ENCODE measurements around the gene MYLK3. TPM values are rescaled to one million over a fixed set of nuclear protein-coding genes. Genes with fewer than 3 reads are reported as not detected.

MYLK3 gene
- total and polyA plus RNA-seq, 9 donors, result 6.9 to 17.4 (median 8.9) TPM

DNA sequence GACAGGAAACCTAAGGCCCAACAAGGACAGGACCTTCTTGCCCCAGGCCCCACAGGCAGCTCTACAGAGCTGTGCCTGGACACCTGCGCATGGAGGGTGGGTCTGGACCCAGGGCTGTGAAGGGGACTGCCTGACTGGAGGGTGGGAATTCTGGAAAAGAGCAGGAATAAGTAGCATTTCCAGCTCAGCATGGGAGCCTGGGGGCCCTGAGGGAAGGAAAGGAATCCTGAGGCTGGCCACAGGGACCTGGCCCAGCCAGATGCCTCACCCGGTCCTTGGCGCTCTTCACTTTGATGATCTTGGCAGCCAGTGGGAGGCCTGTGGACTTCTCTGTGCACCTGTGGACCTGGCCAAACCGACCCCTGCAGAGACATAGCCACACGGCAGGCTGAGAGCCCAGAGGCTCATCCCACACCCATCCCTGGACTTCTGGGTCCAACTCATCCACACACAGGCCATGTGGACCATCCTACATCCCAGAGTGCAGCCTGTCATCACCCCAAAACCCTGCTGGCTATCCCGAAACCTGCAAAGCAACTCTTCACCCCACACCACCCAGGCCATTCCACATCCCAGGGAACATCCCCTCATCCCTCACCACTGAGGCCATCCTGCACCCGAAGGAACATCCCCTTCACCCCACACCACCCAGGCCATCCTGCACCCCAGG, 18.7 kb downstream of the MYLK3 start:
- H3K4me1 ChIP-seq (ENCODE audit: control insufficient read depth, insufficient read depth, low read length), result peaks cover 6% of the 10 kb centered on the region
- DNase-seq, result no peak
- no peak overlapping the region for H3K27ac ChIP-seq (ENCODE audit: low read length)

DNA sequence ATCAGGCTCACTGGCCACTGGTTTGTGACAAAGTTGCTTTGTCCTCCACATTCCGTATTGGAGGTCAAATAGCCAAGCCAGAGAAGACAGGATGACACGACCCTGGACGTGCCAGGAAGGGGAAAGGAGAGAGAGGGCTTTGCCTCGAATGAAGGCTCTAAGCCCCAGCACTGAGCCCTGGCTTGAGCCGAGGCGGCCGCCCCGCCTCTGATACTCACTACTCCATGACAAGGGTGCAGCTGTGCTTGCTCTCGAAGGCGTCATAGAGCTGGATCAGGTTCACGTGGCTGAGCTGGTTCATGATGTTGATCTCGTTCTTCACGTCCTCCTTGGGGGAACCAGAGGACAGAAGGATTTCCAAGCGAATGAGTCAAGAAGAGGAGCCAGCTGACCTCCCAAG, 19.3 kb downstream of the MYLK3 start:
- DNase-seq, result peak; percentile 25
- Histone ChIP-seq H3K4me1 (ENCODE audit: control insufficient read depth, insufficient read depth, low read length) (peaks cover 6% of the 10 kb centered on the region), H3K9me3 (replicated peaks; ENCODE audit: control insufficient read depth, low read depth, low read length) (no peaks in the 10 kb centered on the region), H3K27me3 (ENCODE audit: control insufficient read depth, insufficient read depth, low read length) (no peaks in the 10 kb centered on the region), H3K4me3 (ENCODE audit: low read length) (no peak overlapping the region), H3K27ac (ENCODE audit: low read length) (no peak overlapping the region), H3K36me3 (ENCODE audit: control insufficient read depth, insufficient read depth, low read length) (no peaks in the 10 kb centered on the region)
- WGBS (ENCODE audit: insufficient coverage), result 52% methylated on average over 13 of the region's 14 CpGs

More for the DNA sequence above, 18.7 kb downstream of the MYLK3 start:
- Histone ChIP-seq H3K4me3 (ENCODE audit: low read length) (no peak overlapping the region), H3K36me3 (ENCODE audit: control insufficient read depth, insufficient read depth, low read length) (no peaks in the 10 kb centered on the region), H3K9me3 (replicated peaks; ENCODE audit: control insufficient read depth, low read depth, low read length) (no peaks in the 10 kb centered on the region), H3K27me3 (ENCODE audit: control insufficient read depth, insufficient read depth, low read length) (no peaks in the 10 kb centered on the region)
- 82% methylated on average over 6 of the region's 7 CpGs for WGBS (ENCODE audit: insufficient coverage)

DNA sequence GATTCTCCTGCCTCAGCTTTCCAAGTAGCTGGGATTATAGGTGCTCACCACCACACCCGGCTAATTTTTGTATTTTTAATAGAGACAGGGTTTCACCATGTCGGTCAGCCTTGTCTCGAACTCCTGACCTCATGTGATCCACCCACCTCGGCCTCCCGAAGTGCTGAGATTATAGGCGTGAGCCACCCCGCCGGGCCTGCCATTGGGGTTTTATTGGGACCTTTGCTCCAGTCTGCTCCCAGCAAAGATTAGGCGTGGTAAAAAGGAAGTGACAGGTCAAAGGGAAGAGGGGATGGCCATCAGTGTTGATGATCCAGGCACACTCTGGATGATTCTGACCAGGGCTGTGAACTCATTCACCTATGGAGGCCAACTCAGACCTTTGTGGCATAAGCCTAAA, 20.5 kb downstream of the MYLK3 start:
- Histone ChIP-seq H3K27ac (ENCODE audit: low read length) (no peak overlapping the region), H3K9me3 (replicated peaks; ENCODE audit: control insufficient read depth, low read depth, low read length) (no peaks in the 10 kb centered on the region), H3K36me3 (ENCODE audit: control insufficient read depth, insufficient read depth, low read length) (no peaks in the 10 kb centered on the region), H3K4me1 (ENCODE audit: control insufficient read depth, insufficient read depth, low read length) (peaks cover 6% of the 10 kb centered on the region), H3K4me3 (ENCODE audit: low read length) (no peak overlapping the region), H3K27me3 (ENCODE audit: control insufficient read depth, insufficient read depth, low read length) (no peaks in the 10 kb centered on the region)
- no peak for DNase-seq
- WGBS (ENCODE audit: insufficient coverage), result 88% methylated on average over 6 of the region's 9 CpGs

DNA sequence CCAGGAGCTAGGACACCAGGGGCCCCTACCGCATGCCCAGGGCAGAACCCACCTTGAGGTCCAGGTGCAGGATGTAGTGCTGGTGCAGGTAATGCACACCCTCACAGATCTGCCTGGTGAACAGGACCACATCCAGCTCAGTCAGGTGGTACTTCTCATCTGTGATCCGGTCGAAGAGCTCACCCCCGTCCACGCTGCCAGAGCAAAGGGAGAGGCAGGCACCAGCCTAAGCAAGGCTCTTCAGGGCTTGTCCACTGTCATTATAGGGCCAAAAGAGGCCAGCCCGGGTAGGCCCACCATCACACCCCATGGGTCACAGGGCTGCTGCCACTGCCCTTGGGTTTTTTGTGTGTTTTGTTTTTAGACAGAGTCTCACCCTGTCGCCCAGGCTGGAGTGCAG, 21.0 kb downstream of the MYLK3 start:
- no peak overlapping the region for H3K27ac ChIP-seq (ENCODE audit: low read length)
- no peaks in the 10 kb centered on the region for H3K36me3 ChIP-seq (ENCODE audit: control insufficient read depth, insufficient read depth, low read length)
- DNase-seq, result no peak
- peaks cover 6% of the 10 kb centered on the region for H3K4me1 ChIP-seq (ENCODE audit: control insufficient read depth, insufficient read depth, low read length)
- WGBS (ENCODE audit: insufficient coverage), result 86% methylated on average over 5 of the region's 7 CpGs
- no peaks in the 10 kb centered on the region for H3K9me3 ChIP-seq (replicated peaks; ENCODE audit: control insufficient read depth, low read depth, low read length)
- H3K4me3 ChIP-seq (ENCODE audit: low read length), result no peak overlapping the region
- no peaks in the 10 kb centered on the region for H3K27me3 ChIP-seq (ENCODE audit: control insufficient read depth, insufficient read depth, low read length)

DNA sequence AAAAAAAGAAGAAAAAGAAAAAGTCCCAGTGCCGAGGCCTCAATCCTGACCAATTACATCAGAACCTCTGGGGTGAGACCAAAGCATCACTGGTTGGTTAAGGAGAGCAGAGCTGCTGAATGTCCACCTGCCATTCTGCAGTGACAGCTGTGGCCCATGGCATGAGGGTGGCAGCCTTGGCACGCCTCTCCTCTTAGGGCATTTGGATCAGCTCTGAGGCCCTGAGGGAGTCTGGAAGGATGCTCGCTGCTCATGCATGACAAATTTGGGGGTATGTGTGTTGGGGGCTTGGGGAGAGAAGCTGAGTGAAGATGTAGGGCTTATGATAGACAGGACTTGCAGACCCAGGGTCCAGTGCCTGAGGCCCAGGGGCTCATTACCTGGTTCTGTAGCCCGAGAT, 26.3 kb downstream of the MYLK3 start:
- no peak for DNase-seq
- 83% methylated on average over 1 of the region's 4 CpGs for WGBS (ENCODE audit: insufficient coverage)
- H3K36me3 ChIP-seq (ENCODE audit: control insufficient read depth, insufficient read depth, low read length), result no peaks in the 10 kb centered on the region

DNA sequence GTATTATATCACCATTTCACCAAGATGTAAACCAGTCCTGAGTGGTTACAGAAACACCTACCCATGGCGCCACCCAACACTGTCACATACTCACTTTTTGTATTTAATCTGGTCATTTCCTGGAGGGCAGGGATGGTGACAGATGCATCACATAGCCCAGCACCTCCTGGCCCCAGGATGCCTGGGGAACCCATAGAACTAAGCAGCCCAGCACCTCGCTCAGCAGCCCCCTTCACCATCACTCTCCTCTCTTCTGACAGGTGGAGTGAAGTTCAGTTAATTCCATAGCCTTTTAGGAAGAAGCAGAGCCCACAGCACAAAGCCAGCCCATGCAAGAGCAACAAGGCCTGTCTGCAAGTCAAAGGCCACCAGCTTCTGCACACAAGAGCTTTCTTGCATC, 27.5 kb downstream of the MYLK3 start:
- peaks cover 3% of the 10 kb centered on the region for H3K4me1 ChIP-seq (ENCODE audit: control insufficient read depth, insufficient read depth, low read length)
- H3K4me3 ChIP-seq (ENCODE audit: low read length), result no peak overlapping the region
- H3K36me3 ChIP-seq (ENCODE audit: control insufficient read depth, insufficient read depth, low read length), result no peaks in the 10 kb centered on the region
- no peak overlapping the region for H3K27ac ChIP-seq (ENCODE audit: low read length)
- DNase-seq, result no peak
- no CpG with 5 or more reads among the region's 2 CpGs for WGBS (ENCODE audit: insufficient coverage)
- no peaks in the 10 kb centered on the region for H3K9me3 ChIP-seq (replicated peaks; ENCODE audit: control insufficient read depth, low read depth, low read length)
- no peaks in the 10 kb centered on the region for H3K27me3 ChIP-seq (ENCODE audit: control insufficient read depth, insufficient read depth, low read length)

More for the DNA sequence above, 26.3 kb downstream of the MYLK3 start:
- Histone ChIP-seq H3K27ac (ENCODE audit: low read length) (no peak overlapping the region), H3K9me3 (replicated peaks; ENCODE audit: control insufficient read depth, low read depth, low read length) (no peaks in the 10 kb centered on the region), H3K27me3 (ENCODE audit: control insufficient read depth, insufficient read depth, low read length) (no peaks in the 10 kb centered on the region), H3K4me1 (ENCODE audit: control insufficient read depth, insufficient read depth, low read length) (peaks cover 3% of the 10 kb centered on the region), H3K4me3 (ENCODE audit: low read length) (no peak overlapping the region)

DNA sequence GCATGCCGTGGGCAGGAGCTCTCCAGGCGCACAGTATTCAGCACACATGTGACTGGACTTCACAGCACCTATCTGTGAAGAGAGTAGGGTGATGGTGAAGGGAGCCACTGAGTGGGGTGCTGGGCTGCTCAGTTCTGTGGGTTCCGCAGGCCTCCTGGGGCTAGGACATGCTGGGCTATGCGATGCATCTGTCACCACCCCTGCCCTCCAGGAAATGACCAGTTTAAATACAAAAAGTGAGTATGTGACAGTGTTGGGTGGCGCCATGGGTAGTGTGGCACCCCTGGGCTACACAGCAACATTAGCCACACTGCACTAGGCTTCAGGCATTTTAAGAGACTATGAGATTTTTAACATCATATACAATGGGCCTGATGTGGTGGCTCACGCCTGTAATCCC, 28.6 kb downstream of the MYLK3 start:
- H3K9me3 ChIP-seq (replicated peaks; ENCODE audit: control insufficient read depth, low read depth, low read length), result no peaks in the 10 kb centered on the region
- no peaks in the 10 kb centered on the region for H3K36me3 ChIP-seq (ENCODE audit: control insufficient read depth, insufficient read depth, low read length)
- WGBS (ENCODE audit: insufficient coverage), result 100% methylated on average over 1 of the region's 6 CpGs
- DNase-seq, result no peak
- no peak overlapping the region for H3K27ac ChIP-seq (ENCODE audit: low read length)
- no peak overlapping the region for H3K4me3 ChIP-seq (ENCODE audit: low read length)
- H3K27me3 ChIP-seq (ENCODE audit: control insufficient read depth, insufficient read depth, low read length), result no peaks in the 10 kb centered on the region
- peaks cover 3% of the 10 kb centered on the region for H3K4me1 ChIP-seq (ENCODE audit: control insufficient read depth, insufficient read depth, low read length)

DNA sequence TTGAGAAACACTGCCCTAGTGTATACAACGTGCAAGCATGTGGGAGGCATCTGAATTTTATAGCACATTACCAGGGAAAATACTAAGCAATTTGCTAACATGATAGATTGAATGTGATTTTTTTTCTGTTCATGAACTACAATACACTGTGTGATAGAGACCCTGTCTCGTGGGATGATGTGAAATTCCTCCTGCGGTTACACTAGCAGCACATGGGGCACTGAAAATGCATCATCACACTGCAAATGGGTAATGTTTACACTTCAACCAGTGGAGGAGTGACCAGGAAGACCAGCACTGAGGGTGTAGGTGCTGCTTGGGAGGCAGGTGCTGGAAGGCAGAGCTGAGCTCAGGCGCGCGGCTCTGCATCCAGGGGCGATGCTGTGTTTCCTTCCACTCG, 29.9 kb downstream of the MYLK3 start:
- H3K4me1 ChIP-seq (ENCODE audit: control insufficient read depth, insufficient read depth, low read length), result peaks cover 3% of the 10 kb centered on the region
- no peaks in the 10 kb centered on the region for H3K36me3 ChIP-seq (ENCODE audit: control insufficient read depth, insufficient read depth, low read length)
- H3K4me3 ChIP-seq (ENCODE audit: low read length), result no peak overlapping the region
- DNase-seq, result no peak
- 90% methylated on average over 6 of the region's 8 CpGs for WGBS (ENCODE audit: insufficient coverage)
- no peak overlapping the region for H3K27ac ChIP-seq (ENCODE audit: low read length)
- H3K9me3 ChIP-seq (replicated peaks; ENCODE audit: control insufficient read depth, low read depth, low read length), result no peaks in the 10 kb centered on the region
- no peaks in the 10 kb centered on the region for H3K27me3 ChIP-seq (ENCODE audit: control insufficient read depth, insufficient read depth, low read length)

DNA sequence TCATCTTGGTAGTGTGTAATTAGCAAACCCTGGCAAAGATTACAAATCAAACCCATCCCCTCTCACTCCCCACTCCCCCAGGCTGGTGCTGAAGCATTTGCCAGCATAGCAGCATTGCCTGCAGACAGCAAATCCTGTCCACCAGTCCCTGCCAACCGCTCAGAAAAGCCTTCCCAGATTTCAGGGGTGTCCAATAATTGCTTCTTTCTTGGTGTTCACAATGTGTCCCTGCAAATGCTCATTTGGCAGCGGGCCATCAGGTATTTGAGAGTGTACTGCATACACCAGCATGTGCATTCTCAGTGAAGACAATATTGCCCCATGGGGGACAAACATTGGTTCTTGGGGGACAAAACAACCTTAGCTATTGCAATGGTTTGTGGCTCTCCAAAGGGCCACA, 30.5 kb downstream of the MYLK3 start:
- no peak overlapping the region for H3K4me3 ChIP-seq (ENCODE audit: low read length)

DNA sequence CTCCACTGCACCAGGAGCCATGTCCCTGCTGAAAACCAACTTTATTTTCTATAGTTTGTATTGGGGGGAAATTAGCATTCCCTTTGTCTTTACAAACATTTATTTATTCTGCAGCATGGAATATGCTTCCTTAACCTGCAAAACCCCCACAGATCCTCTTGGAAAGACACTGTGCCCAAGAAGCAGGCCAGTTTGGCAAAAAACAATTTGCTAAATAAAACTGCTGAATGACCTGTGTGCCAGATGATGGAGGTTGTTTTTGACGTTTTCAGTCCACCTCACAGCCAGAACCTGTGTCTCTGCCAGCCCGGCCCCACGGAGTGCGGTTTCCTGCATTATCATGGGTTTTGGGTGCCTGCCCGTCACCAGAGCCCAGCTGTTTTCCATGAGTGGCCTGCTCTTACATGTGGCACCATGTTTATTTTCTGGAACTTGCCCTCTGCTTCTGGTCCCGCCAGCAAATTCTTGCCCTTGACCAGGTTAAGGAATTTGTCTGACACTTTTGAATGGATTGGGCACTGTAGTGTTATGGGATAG, 32.3 kb downstream of the MYLK3 start:
- no peaks in the 10 kb centered on the region for H3K27me3 ChIP-seq (ENCODE audit: control insufficient read depth, insufficient read depth, low read length)
- H3K36me3 ChIP-seq (ENCODE audit: control insufficient read depth, insufficient read depth, low read length), result no peaks in the 10 kb centered on the region
- H3K4me3 ChIP-seq (ENCODE audit: low read length), result no peak overlapping the region
- no peak overlapping the region for H3K27ac ChIP-seq (ENCODE audit: low read length)
- no peak for DNase-seq
- 71% methylated on average over 6 of the region's 6 CpGs for WGBS (ENCODE audit: insufficient coverage)
- no peaks in the 10 kb centered on the region for H3K9me3 ChIP-seq (replicated peaks; ENCODE audit: control insufficient read depth, low read depth, low read length)
- H3K4me1 ChIP-seq (ENCODE audit: control insufficient read depth, insufficient read depth, low read length), result no peaks in the 10 kb centered on the region

More for the DNA sequence above, 30.5 kb downstream of the MYLK3 start:
- Histone ChIP-seq H3K9me3 (replicated peaks; ENCODE audit: control insufficient read depth, low read depth, low read length) (no peaks in the 10 kb centered on the region), H3K27ac (ENCODE audit: low read length) (no peak overlapping the region), H3K4me1 (ENCODE audit: control insufficient read depth, insufficient read depth, low read length) (peaks cover 3% of the 10 kb centered on the region), H3K27me3 (ENCODE audit: control insufficient read depth, insufficient read depth, low read length) (no peaks in the 10 kb centered on the region), H3K36me3 (ENCODE audit: control insufficient read depth, insufficient read depth, low read length) (no peaks in the 10 kb centered on the region)
- 75% methylated on average over 2 of the region's 2 CpGs for WGBS (ENCODE audit: insufficient coverage)
- no peak for DNase-seq
